HepG2 (cell line): ENCODE measurements around the gene ADI1. TPM values are rescaled to one million over a fixed set of nuclear protein-coding genes. Genes with fewer than 3 reads are reported as not detected.

ENCODE experiments used
- ADNP ChIP-seq: sonication (generic); formaldehyde crosslinking; IDR thresholded peaks from 2 replicates; pipeline ENCODE4 v1.4.0; 2020; ENCODE audit warnings: missing genetic modification reagents
- CEBPB ChIP-seq: IDR thresholded peaks from 2 replicates; pipeline ENCODE4 v1.6.1; 2011; ENCODE audit warnings: low read depth, low read length, improper control_type of control experiment, borderline replicate concordance
- ELF4 ChIP-seq: sonication (generic); formaldehyde crosslinking; IDR thresholded peaks from 2 replicates; pipeline ENCODE4 v1.5.0; 2020; ENCODE audit warnings: missing genetic modification reagents, mild to moderate bottlenecking, moderate library complexity, borderline replicate concordance
- GABPB1 ChIP-seq: IDR thresholded peaks from 2 replicates; pipeline ENCODE4 v1.6.1; 2016; ENCODE audit warnings: mild to moderate bottlenecking, missing genetic modification reagents, moderate library complexity, missing compliant biosample characterization
- KLF13 ChIP-seq: sonication (generic); formaldehyde crosslinking; IDR thresholded peaks from 2 replicates; pipeline ENCODE4 v1.4.0; 2020; ENCODE audit warnings: mild to moderate bottlenecking, missing genetic modification reagents
- NONO ChIP-seq, 2 experiments: fragments of 450-650 bp in 1 of 2; sonication (generic) in 1 of 2; formaldehyde crosslinking in 1 of 2; IDR thresholded peaks in 1 of 2; conservative IDR thresholded peaks in 1 of 2; 2 replicates each; pipeline versions ENCODE4 v1.6.1 to v1.8.0; 2017 to 2022; ENCODE audit warnings: mild to moderate bottlenecking in 1 of 2, missing genetic modification reagents in 1 of 2, moderate library complexity in 1 of 2
- NRL ChIP-seq: sonication (generic); formaldehyde crosslinking; IDR thresholded peaks from 2 replicates; pipeline ENCODE4 v1.5.0; 2020; ENCODE audit warnings: missing genetic modification reagents, mild to moderate bottlenecking, moderate library complexity, borderline replicate concordance
- POLR2A ChIP-seq, 2 experiments: IDR thresholded peaks; 2 replicates each; pipeline ENCODE4 v1.6.1; 2011; ENCODE audit warnings: low read depth in 2 of 2, low read length in 2 of 2, mild to moderate bottlenecking in 1 of 2, moderate library complexity in 1 of 2; ENCODE audit not compliant: insufficient read depth in 1 of 2
- RXRB ChIP-seq: IDR thresholded peaks from 2 replicates; pipeline ENCODE4 v1.6.1; 2016; ENCODE audit warnings: borderline replicate concordance, missing genetic modification reagents, missing compliant biosample characterization
- SYNCRIP ChIP-seq: fragments of 200-400 bp; formaldehyde crosslinking; IDR thresholded peaks from 2 replicates; pipeline ENCODE4 v1.6.1; 2018; ENCODE audit warnings: mild to moderate bottlenecking, low read depth, low read length; ENCODE audit not compliant: insufficient read depth
- ZNF121 ChIP-seq: sonication (generic); formaldehyde crosslinking; IDR thresholded peaks from 2 replicates; pipeline ENCODE4 v1.5.0; 2020; ENCODE audit warnings: mild to moderate bottlenecking, missing genetic modification reagents
- ZNF414 ChIP-seq: sonication (generic); formaldehyde crosslinking; IDR thresholded peaks from 2 replicates; pipeline ENCODE4 v1.5.0; 2020; ENCODE audit warnings: missing genetic modification reagents
- polyA plus RNA-seq, 8 experiments: library from polyadenylated mRNA; depleted of rRNA in 3 of 8; stranded (reverse) in 7 of 8; unstranded in 1 of 8; fragments of >200 nt; fragmentation: Illumina TruSeq in 4 of 8; extraction: Trizol in 4 of 8; gene quantifications; 2 replicates each; pipeline versions ENCODE4 v1.2.1 to v1.2.3, GENCODE V29; 2011 to 2016; ENCODE audit warnings: low read depth in 4 of 8, missing spikeins in 1 of 8, mixed read lengths in 1 of 8; ENCODE audit not compliant: insufficient read depth in 1 of 8
- total RNA-seq, 5 experiments: library from RNA; depleted of rRNA; stranded (reverse); fragments of >200 nt; fragmentation: Illumina TruSeq; extraction: Trizol; gene quantifications; 2 replicates each; pipeline ENCODE4 v1.2.3, GENCODE V29; 2016; ENCODE audit warnings: low read depth in 1 of 5
- TF ChIP-seq, protein P1 (sequence below): sonication (generic); formaldehyde crosslinking; conservative IDR thresholded peaks from 2 replicates; pipeline ENCODE4 v1.4.0; 2020; ENCODE audit warnings: missing genetic modification reagents
- TF ChIP-seq, protein P2 (sequence below): sonication (generic); formaldehyde crosslinking; IDR thresholded peaks from 2 replicates; pipeline ENCODE4 v1.5.1; 2020; ENCODE audit warnings: mild to moderate bottlenecking, missing genetic modification reagents, borderline replicate concordance
- TF ChIP-seq, protein P3 (sequence below): sonication (generic); formaldehyde crosslinking; IDR thresholded peaks from 2 replicates; pipeline ENCODE4 v1.5.0; 2020; ENCODE audit warnings: mild to moderate bottlenecking, missing genetic modification reagents
- TF ChIP-seq, protein P4 (sequence below): sonication (generic); formaldehyde crosslinking; IDR thresholded peaks from 2 replicates; pipeline ENCODE4 v1.4.0; 2020; ENCODE audit warnings: mild to moderate bottlenecking, low read depth, missing genetic modification reagents
- TF ChIP-seq, protein P5 (sequence below): sonication (generic); formaldehyde crosslinking; conservative IDR thresholded peaks from 2 replicates; pipeline ENCODE4 v1.4.0; 2020; ENCODE audit warnings: missing genetic modification reagents
- TF ChIP-seq, protein P6 (sequence below): sonication (generic); formaldehyde crosslinking; IDR thresholded peaks from 2 replicates; pipeline ENCODE4 v1.9.0; 2022; ENCODE audit warnings: missing genetic modification reagents, mild to moderate bottlenecking, borderline replicate concordance

Gene ADI1
- total and polyA plus RNA-seq, 2 of the 13 experiments (the other 11 are each of a cell fraction or from before 2014, with no cell fraction given): 28.7 to 123 TPM

GRCh38 chr2:3465844-3466481, 53.4 kb downstream of the ADI1 start (continued):
- TF ChIP-seq RXRB (peak; percentile 99), NRL (CRISPR knock-in tag) (no peak; the same call in 1 of the 2 replicates), KLF13 (CRISPR knock-in tag) (no peak), CEBPB (peak; percentile 94), SYNCRIP (no peak), GABPB1 (no peak), ELF4 (CRISPR knock-in tag) (no peak), ZNF414 (CRISPR knock-in tag) (peak; percentile 75; the same call in 1 of the 2 replicates), POLR2A (IDR thresholded peaks at IDR 0.05; ENCODE audit: insufficient read depth in 1 of 2, low read depth in 2 of 2, low read length in 2 of 2) (peak in 1 of 2 experiments; percentile 61; a peak in 2 of 4 replicates), ADNP (CRISPR knock-in tag) (no peak), NONO (IDR thresholded peaks at IDR 0.05) (no peak), NONO (CRISPR knock-in tag; conservative IDR thresholded peaks at IDR 0.05) (peak; percentile 84), ZNF121 (no peak)
- TF ChIP-seq, protein P1, sequence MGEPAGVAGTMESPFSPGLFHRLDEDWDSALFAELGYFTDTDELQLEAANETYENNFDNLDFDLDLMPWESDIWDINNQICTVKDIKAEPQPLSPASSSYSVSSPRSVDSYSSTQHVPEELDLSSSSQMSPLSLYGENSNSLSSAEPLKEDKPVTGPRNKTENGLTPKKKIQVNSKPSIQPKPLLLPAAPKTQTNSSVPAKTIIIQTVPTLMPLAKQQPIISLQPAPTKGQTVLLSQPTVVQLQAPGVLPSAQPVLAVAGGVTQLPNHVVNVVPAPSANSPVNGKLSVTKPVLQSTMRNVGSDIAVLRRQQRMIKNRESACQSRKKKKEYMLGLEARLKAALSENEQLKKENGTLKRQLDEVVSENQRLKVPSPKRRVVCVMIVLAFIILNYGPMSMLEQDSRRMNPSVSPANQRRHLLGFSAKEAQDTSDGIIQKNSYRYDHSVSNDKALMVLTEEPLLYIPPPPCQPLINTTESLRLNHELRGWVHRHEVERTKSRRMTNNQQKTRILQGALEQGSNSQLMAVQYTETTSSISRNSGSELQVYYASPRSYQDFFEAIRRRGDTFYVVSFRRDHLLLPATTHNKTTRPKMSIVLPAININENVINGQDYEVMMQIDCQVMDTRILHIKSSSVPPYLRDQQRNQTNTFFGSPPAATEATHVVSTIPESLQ (CRISPR knock-in tag): no peak
- TF ChIP-seq, protein P2, sequence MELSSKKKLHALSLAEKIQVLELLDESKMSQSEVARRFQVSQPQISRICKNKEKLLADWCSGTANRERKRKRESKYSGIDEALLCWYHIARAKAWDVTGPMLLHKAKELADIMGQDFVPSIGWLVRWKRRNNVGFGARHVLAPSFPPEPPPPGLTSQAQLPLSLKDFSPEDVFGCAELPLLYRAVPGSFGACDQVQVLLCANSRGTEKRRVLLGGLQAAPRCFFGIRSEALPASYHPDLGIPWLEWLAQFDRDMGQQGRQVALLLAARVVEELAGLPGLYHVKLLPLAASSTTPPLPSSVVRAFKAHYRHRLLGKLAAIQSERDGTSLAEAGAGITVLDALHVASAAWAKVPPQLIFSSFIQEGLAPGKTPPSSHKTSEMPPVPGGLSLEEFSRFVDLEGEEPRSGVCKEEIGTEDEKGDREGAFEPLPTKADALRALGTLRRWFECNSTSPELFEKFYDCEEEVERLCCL: no peak
- TF ChIP-seq, protein P3, sequence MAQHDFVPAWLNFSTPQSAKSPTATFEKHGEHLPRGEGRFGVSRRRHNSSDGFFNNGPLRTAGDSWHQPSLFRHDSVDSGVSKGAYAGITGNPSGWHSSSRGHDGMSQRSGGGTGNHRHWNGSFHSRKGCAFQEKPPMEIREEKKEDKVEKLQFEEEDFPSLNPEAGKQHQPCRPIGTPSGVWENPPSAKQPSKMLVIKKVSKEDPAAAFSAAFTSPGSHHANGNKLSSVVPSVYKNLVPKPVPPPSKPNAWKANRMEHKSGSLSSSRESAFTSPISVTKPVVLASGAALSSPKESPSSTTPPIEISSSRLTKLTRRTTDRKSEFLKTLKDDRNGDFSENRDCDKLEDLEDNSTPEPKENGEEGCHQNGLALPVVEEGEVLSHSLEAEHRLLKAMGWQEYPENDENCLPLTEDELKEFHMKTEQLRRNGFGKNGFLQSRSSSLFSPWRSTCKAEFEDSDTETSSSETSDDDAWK: no peak
- TF ChIP-seq, protein P4, sequence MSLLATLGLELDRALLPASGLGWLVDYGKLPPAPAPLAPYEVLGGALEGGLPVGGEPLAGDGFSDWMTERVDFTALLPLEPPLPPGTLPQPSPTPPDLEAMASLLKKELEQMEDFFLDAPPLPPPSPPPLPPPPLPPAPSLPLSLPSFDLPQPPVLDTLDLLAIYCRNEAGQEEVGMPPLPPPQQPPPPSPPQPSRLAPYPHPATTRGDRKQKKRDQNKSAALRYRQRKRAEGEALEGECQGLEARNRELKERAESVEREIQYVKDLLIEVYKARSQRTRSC: no peak
- TF ChIP-seq, protein P5, sequence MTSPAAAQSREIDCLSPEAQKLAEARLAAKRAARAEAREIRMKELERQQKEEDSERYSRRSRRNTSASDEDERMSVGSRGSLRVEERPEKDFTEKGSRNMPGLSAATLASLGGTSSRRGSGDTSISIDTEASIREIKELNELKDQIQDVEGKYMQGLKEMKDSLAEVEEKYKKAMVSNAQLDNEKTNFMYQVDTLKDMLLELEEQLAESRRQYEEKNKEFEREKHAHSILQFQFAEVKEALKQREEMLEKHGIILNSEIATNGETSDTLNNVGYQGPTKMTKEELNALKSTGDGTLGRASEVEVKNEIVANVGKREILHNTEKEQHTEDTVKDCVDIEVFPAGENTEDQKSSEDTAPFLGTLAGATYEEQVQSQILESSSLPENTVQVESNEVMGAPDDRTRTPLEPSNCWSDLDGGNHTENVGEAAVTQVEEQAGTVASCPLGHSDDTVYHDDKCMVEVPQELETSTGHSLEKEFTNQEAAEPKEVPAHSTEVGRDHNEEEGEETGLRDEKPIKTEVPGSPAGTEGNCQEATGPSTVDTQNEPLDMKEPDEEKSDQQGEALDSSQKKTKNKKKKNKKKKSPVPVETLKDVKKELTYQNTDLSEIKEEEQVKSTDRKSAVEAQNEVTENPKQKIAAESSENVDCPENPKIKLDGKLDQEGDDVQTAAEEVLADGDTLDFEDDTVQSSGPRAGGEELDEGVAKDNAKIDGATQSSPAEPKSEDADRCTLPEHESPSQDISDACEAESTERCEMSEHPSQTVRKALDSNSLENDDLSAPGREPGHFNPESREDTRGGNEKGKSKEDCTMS (CRISPR knock-in tag): no peak
- TF ChIP-seq, protein P6, sequence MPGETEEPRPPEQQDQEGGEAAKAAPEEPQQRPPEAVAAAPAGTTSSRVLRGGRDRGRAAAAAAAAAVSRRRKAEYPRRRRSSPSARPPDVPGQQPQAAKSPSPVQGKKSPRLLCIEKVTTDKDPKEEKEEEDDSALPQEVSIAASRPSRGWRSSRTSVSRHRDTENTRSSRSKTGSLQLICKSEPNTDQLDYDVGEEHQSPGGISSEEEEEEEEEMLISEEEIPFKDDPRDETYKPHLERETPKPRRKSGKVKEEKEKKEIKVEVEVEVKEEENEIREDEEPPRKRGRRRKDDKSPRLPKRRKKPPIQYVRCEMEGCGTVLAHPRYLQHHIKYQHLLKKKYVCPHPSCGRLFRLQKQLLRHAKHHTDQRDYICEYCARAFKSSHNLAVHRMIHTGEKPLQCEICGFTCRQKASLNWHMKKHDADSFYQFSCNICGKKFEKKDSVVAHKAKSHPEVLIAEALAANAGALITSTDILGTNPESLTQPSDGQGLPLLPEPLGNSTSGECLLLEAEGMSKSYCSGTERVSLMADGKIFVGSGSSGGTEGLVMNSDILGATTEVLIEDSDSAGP: peak; percentile 51; the same call in 1 of the 2 replicates
